GM19023 (cell line): Measurements from ENCODE around the gene FAM227B.
"Not testable (repeated sequence)": the region's sequence is repeated elsewhere in the genome, so short reads cannot be mapped to it uniquely, and the experiment has no call there.

Experiments
- ATAC-seq: cut with Tn5 transposase; IDR thresholded peaks from one replicate; pipeline ENCODE4 v1.9.1; 2021; ENCODE audit warnings: mild to moderate bottlenecking, moderate library complexity; ENCODE audit not compliant: unreplicated experiment

FAM227B gene

GRCh38 chr15:49495993-49496753 is 124.4 kb downstream of the FAM227B start:
- ATAC-seq: no peak

GRCh38 chr15:49494842-49495241 is 125.8 kb downstream of the FAM227B start:
- no peak for ATAC-seq

GRCh38 chr15:49492830-49493229 is 127.8 kb downstream of the FAM227B start:
- no peak for ATAC-seq

GRCh38 chr15:49492151-49492550 is 128.5 kb downstream of the FAM227B start:
- ATAC-seq: no peak

GRCh38 chr15:49490966-49491365 is 129.7 kb downstream of the FAM227B start:
- ATAC-seq: no peak

- not testable (repeated sequence) for ATAC-seq
Measured at GRCh38 chr15:49485401-49485800, 135.2 kb downstream of the FAM227B start.

GRCh38 chr15:49478982-49479381 is 141.6 kb downstream of the FAM227B start:
- not testable (repeated sequence) for ATAC-seq

- ATAC-seq: not testable (repeated sequence)
Measured at GRCh38 chr15:49478021-49478420, 142.6 kb downstream of the FAM227B start.

GRCh38 chr15:49473031-49473430 is 147.6 kb downstream of the FAM227B start:
- ATAC-seq: no peak

- no peak for ATAC-seq
Measured at GRCh38 chr15:49472338-49472737, 148.3 kb downstream of the FAM227B start.

- ATAC-seq: no peak
Measured at GRCh38 chr15:49471733-49472132, 148.9 kb downstream of the FAM227B start.

GRCh38 chr15:49471248-49471647 is 149.4 kb downstream of the FAM227B start:
- not testable (repeated sequence) for ATAC-seq

GRCh38 chr15:49468481-49468839 is 152.2 kb downstream of the FAM227B start:
- no peak for ATAC-seq

GRCh38 chr15:49467746-49468480 is 152.7 kb downstream of the FAM227B start:
- no peak for ATAC-seq

GRCh38 chr15:49466119-49466518 is 154.5 kb downstream of the FAM227B start:
- no peak for ATAC-seq

- ATAC-seq: no peak
Measured at GRCh38 chr15:49464522-49464921, 156.1 kb downstream of the FAM227B start.

- ATAC-seq: no peak
Measured at GRCh38 chr15:49462232-49462844, 158.3 kb downstream of the FAM227B start.

GRCh38 chr15:49460411-49460941 is 160.1 kb downstream of the FAM227B start:
- no peak for ATAC-seq

- ATAC-seq: no peak
Measured at GRCh38 chr15:49458145-49458544, 162.5 kb downstream of the FAM227B start.

GRCh38 chr15:49456166-49456565 is 164.5 kb downstream of the FAM227B start:
- ATAC-seq: no peak

GRCh38 chr15:49452595-49452994 is 168.0 kb downstream of the FAM227B start:
- no peak for ATAC-seq

GRCh38 chr15:49441816-49442215 is 178.8 kb downstream of the FAM227B start:
- ATAC-seq: no peak
